ENCODE results near the gene TMEM131.
A peak's percentile ranks its signal among the peaks of the same experiment; 100 is the strongest.
"Not testable (repeated sequence)": the region's sequence is repeated elsewhere in the genome, so short reads cannot be mapped to it uniquely, and the experiment has no call there.

The TMEM131 gene

GRCh38 chr2:97880334-97880733, 115.4 kb downstream of the TMEM131 start:
- Mint-ChIP-seq H3K27me3 (no peaks in the 10 kb centered on the region), H3K4me3 (no peak overlapping the region), H3K27ac (no peak overlapping the region), H3K36me3 (peaks cover 51 to 67% of the 10 kb centered on the region in 2 donors), H3K9me3 (peaks cover 3 to 8% of the 10 kb centered on the region in 2 donors), H3K4me1 (peaks cover 34 to 72% of the 10 kb centered on the region in 2 donors)
- no peak for DNase-seq
- no peak for ATAC-seq (replicated peaks)

GRCh38 chr2:97878865-97879264, 116.9 kb downstream of the TMEM131 start:
- Mint-ChIP-seq H3K4me1 (peaks cover 36 to 80% of the 10 kb centered on the region in 2 donors), H3K36me3 (peaks cover 45 to 65% of the 10 kb centered on the region in 2 donors), H3K4me3 (no peak overlapping the region), H3K27ac (no peak overlapping the region), H3K27me3 (no peaks in the 10 kb centered on the region), H3K9me3 (peaks cover 3 to 7% of the 10 kb centered on the region in 2 donors)
- ATAC-seq (replicated peaks) (no peak), DNase-seq (no peak)

- H3K9me3 Mint-ChIP-seq; ATAC-seq (replicated peaks); H3K4me3 Mint-ChIP-seq; H3K27ac Mint-ChIP-seq; H3K27me3 Mint-ChIP-seq; DNase-seq: not testable (repeated sequence)
- Mint-ChIP-seq H3K36me3 (peaks cover 47 to 69% of the 10 kb centered on the region in 2 donors), H3K4me1 (peaks cover 38 to 80% of the 10 kb centered on the region in 2 donors)
These were observed 117.4 kb downstream of the TMEM131 start for GRCh38 chr2:97878317-97878716.

- peaks cover 33 to 62% of the 10 kb centered on the region in 2 donors for H3K4me1 Mint-ChIP-seq
These were observed 124.5 kb downstream of the TMEM131 start for GRCh38 chr2:97871096-97871780.

GRCh38 chr2:97870396-97870843, 125.3 kb downstream of the TMEM131 start:
- Mint-ChIP-seq H3K4me1 (peaks cover 30 to 54% of the 10 kb centered on the region in 2 donors), H3K36me3 (peaks cover 24 to 59% of the 10 kb centered on the region in 2 donors), H3K9me3 (peaks cover 0 to 3% of the 10 kb centered on the region in 2 donors), H3K4me3 (peak overlapping the region; percentile 44 to 59), H3K27ac (peak overlapping the region; percentile 86), H3K27me3 (no peaks in the 10 kb centered on the region)
- ATAC-seq (replicated peaks) (peak; percentile 96 to 98), DNase-seq (peak; percentile 10)

More at GRCh38 chr2:97871096-97871780, 124.5 kb downstream of the TMEM131 start:
- peak overlapping the region; percentile 22 for H3K27ac Mint-ChIP-seq
- peak overlapping the region in 1 of 2 donors; percentile 21 for H3K4me3 Mint-ChIP-seq
- DNase-seq (no peak), ATAC-seq (replicated peaks) (no peak)
- H3K36me3 Mint-ChIP-seq = peaks cover 22 to 56% of the 10 kb centered on the region in 2 donors
- H3K9me3 Mint-ChIP-seq = peaks cover 0 to 1% of the 10 kb centered on the region in 2 donors
- H3K27me3 Mint-ChIP-seq = no peaks in the 10 kb centered on the region

- ATAC-seq (replicated peaks) = no peak
- DNase-seq = no peak
- peaks cover 2 to 3% of the 10 kb centered on the region in 2 donors for H3K9me3 Mint-ChIP-seq
- peaks cover 30 to 61% of the 10 kb centered on the region in 2 donors for H3K36me3 Mint-ChIP-seq
- H3K27me3 Mint-ChIP-seq = no peaks in the 10 kb centered on the region
- no peak overlapping the region for H3K27ac Mint-ChIP-seq
- H3K4me3 Mint-ChIP-seq = no peak overlapping the region
- peaks cover 26 to 48% of the 10 kb centered on the region in 2 donors for H3K4me1 Mint-ChIP-seq
These were observed 125.9 kb downstream of the TMEM131 start for GRCh38 chr2:97869722-97870346.

GRCh38 chr2:97868986-97869721, 126.6 kb downstream of the TMEM131 start:
- peaks cover 33 to 65% of the 10 kb centered on the region in 2 donors for H3K36me3 Mint-ChIP-seq
- peaks cover 26 to 43% of the 10 kb centered on the region in 2 donors for H3K4me1 Mint-ChIP-seq
- H3K27ac Mint-ChIP-seq = no peak overlapping the region
- DNase-seq = no peak
- H3K27me3 Mint-ChIP-seq = no peaks in the 10 kb centered on the region
- H3K9me3 Mint-ChIP-seq = peaks cover 5% of the 10 kb centered on the region in 2 donors
- ATAC-seq (replicated peaks) = no peak
- no peak overlapping the region for H3K4me3 Mint-ChIP-seq

GRCh38 chr2:97863829-97864228, 131.9 kb downstream of the TMEM131 start:
- Mint-ChIP-seq H3K4me1 (peaks cover 12 to 31% of the 10 kb centered on the region in 2 donors), H3K9me3 (peaks cover 9 to 13% of the 10 kb centered on the region in 2 donors), H3K36me3 (peaks cover 57 to 73% of the 10 kb centered on the region in 2 donors), H3K27me3 (no peaks in the 10 kb centered on the region), H3K4me3 (no peak overlapping the region), H3K27ac (no peak overlapping the region)
- ATAC-seq (replicated peaks) = no peak
- DNase-seq = no peak

GRCh38 chr2:97861177-97861576, 134.6 kb downstream of the TMEM131 start:
- no peak overlapping the region for H3K4me3 Mint-ChIP-seq
- no peaks in the 10 kb centered on the region for H3K27me3 Mint-ChIP-seq
- H3K36me3 Mint-ChIP-seq = peaks cover 62 to 69% of the 10 kb centered on the region in 2 donors
- peaks cover 8 to 37% of the 10 kb centered on the region in 2 donors for H3K4me1 Mint-ChIP-seq
- H3K9me3 Mint-ChIP-seq = peaks cover 7 to 13% of the 10 kb centered on the region in 2 donors
- no peak for ATAC-seq (replicated peaks)
- DNase-seq = no peak
- peak overlapping the region; percentile 20 for H3K27ac Mint-ChIP-seq

DNA sequence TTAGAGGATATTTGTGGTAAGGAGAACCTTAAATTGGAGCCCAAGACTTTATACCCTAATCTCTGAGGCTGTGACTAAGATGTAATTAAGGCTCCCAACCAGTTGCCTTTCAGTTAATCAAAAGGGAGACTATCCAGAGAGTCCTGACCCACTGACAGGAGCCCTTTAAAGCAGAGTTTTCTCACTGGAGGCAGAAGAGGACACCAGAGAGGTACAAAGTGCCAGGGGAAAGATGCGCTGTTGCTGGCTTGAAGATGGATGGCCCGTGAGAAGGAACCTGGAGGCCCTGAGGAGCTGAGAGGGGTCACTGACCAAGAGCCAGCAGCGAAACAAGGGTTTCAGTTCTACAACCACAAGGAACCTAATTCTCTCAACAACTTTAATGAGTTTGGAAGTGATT, 137.3 kb downstream of the TMEM131 start:
- no peak overlapping the region for H3K4me3 Mint-ChIP-seq
- peaks cover 9 to 36% of the 10 kb centered on the region in 2 donors for H3K4me1 Mint-ChIP-seq
- DNase-seq = no peak
- no peaks in the 10 kb centered on the region for H3K27me3 Mint-ChIP-seq
- peak overlapping the region; percentile 60 for H3K27ac Mint-ChIP-seq
- no peak for ATAC-seq (replicated peaks)
- H3K36me3 Mint-ChIP-seq = peaks cover 45 to 56% of the 10 kb centered on the region in 2 donors
- H3K9me3 Mint-ChIP-seq = peaks cover 2 to 3% of the 10 kb centered on the region in 2 donors

DNA sequence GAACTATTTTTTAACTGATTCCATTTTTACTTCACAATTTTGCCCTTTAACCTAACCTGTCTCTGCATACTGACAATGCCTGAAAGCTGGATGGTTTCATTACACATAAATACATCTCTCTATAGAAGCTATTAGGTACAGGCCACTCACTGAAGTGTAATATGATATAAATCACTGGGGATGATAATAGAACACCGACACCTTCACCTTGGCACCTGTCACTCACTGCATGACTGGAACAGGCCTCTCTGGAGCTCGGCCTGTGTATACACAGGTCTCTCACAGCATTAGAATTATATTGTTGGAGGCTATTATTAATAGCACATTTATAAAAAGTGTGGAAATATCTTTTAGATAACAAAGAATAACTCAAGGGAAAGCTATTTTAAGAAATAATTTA, 138.2 kb downstream of the TMEM131 start:
- DNase-seq (no peak), ATAC-seq (replicated peaks) (no peak)
- Mint-ChIP-seq H3K27ac (no peak overlapping the region), H3K36me3 (peaks cover 42 to 57% of the 10 kb centered on the region in 2 donors), H3K9me3 (peaks cover 0 to 2% of the 10 kb centered on the region in 2 donors), H3K4me1 (peaks cover 9 to 38% of the 10 kb centered on the region in 2 donors), H3K27me3 (no peaks in the 10 kb centered on the region), H3K4me3 (no peak overlapping the region)

DNA sequence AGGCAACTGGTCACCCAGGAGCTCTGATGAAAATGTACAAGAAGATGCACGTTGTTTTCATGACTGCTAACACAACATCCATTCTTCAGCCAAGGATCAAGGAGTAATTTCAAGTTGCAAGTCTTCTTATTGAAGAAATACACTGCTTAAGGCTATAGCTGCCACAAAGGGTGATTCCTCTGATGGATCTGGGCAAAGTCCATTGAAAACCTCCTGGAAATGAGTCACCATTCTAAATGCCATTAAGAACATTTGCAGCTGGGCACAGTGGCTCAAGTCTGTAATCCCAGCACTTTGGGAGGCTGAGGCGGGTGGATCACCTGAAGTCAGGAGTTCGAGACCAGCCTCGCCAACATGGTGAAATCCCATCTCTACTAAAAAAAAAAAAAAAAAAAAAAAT, 142.7 kb downstream of the TMEM131 start:
- not testable (repeated sequence) for H3K27ac Mint-ChIP-seq; H3K9me3 Mint-ChIP-seq; DNase-seq; H3K27me3 Mint-ChIP-seq; H3K4me3 Mint-ChIP-seq; ATAC-seq (replicated peaks)
- peaks cover 24 to 53% of the 10 kb centered on the region in 2 donors for H3K4me1 Mint-ChIP-seq
- peaks cover 25 to 51% of the 10 kb centered on the region in 2 donors for H3K36me3 Mint-ChIP-seq

GRCh38 chr2:97851172-97851571, 144.6 kb downstream of the TMEM131 start:
- no peak overlapping the region for H3K4me3 Mint-ChIP-seq
- H3K36me3 Mint-ChIP-seq = peaks cover 19 to 53% of the 10 kb centered on the region in 2 donors
- no peaks in the 10 kb centered on the region for H3K9me3 Mint-ChIP-seq
- DNase-seq (no peak), ATAC-seq (replicated peaks) (no peak)
- H3K27me3 Mint-ChIP-seq = no peaks in the 10 kb centered on the region
- H3K27ac Mint-ChIP-seq = no peak overlapping the region
- H3K4me1 Mint-ChIP-seq = peaks cover 25 to 54% of the 10 kb centered on the region in 2 donors

GRCh38 chr2:97849881-97850528, 145.7 kb downstream of the TMEM131 start:
- Mint-ChIP-seq H3K27ac (no peak overlapping the region), H3K4me3 (peak overlapping the region in 1 of 2 donors; percentile 2), H3K9me3 (no peaks in the 10 kb centered on the region), H3K27me3 (no peaks in the 10 kb centered on the region), H3K4me1 (peaks cover 31 to 66% of the 10 kb centered on the region in 2 donors), H3K36me3 (peaks cover 22 to 56% of the 10 kb centered on the region in 2 donors)
- DNase-seq (no peak), ATAC-seq (replicated peaks) (peak; percentile 70 to 77)
